ENCODE results near the gene FGFR1OP2. TPM values are rescaled to one million over a fixed set of nuclear protein-coding genes. Genes with fewer than 3 reads are reported as not detected.
"Not testable (repeated sequence)": the region's sequence is repeated elsewhere in the genome, so short reads cannot be mapped to it uniquely, and the experiment has no call there.

The FGFR1OP2 gene
- 67.3 and 79.3 TPM in 2 replicates for total RNA-seq (2014; rRNA removed; shearing (Covaris generic))
- 46.4 and 49.1 TPM in 2 replicates for polyA plus RNA-seq (2015; cell fraction: cytosol; rRNA removed)
- polyA plus RNA-seq (2015; cell fraction: nucleus; rRNA removed): 34.9 and 53.5 TPM in 2 replicates

DNA sequence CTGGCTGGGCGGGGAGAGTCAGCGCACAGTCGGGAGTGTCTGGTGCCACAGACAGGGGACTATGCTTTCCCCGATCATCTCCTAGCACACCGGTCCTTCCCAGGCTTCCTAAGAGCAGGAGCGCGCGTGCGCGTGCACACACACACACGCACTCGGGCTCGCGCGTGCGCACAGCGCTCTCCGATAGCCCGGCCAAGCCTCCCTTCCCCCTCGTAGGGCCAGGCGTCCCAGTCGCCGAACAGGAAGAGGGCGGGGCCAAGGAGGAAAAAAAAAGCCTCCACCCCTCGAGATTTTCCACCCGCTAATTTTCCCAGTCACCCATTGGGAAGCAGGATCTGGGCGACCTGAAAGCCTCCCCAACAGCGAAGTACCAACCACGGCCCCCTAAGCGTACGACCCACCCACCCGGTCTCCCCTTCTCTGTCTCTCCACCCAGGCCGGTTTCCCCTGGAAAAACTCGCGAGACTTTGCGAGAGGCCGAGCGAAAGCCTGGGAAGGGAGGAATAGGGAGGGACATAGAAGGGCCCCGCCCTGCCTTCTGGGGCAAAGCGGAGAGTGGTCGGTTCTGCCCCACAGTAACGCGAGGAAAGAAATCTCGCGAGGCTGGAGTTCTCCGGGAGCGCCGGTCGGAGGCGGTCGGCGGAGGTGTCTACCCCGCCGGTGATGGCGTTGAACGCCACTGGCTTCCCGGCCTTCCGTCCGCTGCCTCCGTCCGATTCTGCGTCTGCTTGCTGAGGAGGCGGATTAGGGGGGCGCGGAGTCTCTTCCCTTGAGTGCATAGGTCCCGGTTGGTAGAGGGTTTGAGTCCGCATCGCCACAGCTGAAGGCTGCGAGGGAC lies at the start of gene FGFR1OP2, which contains the start of gene INTS13:
TSS of gene FGFR1OP2 (plus strand) at position 608 of the 838 bp plus-strand sequence. CDS start 15,689 bp downstream, outside the sequence.
TSS of gene INTS13 (minus strand) at position 119 of the 838 bp plus-strand sequence. CDS start 1,178 bp downstream, outside the sequence.
- peak; percentile 99 for DNase-seq (ENCODE audit: low read depth, low spot score)

DNA sequence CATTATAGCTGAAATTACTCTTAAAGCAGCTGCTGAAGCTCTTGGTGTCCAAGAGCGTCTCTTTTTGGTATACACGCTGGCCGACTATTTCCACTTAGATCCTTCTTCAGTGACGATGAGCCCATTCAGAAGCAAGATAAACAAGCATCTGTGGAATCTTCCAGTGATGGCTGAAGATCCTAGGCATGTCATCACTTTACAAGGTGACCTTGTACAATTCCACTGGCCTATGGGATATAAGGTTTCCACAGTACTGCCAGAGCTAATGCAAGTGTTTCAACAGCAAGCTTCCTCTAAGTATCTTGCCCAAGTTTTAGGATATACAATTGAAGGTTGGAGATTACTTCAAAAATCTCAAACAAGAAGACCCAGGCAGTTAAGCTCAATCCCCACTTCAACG lies 47.5 kb upstream of the FGFR1OP2 start:
- DNase-seq (ENCODE audit: low read depth, low spot score): no peak
- in situ Hi-C loops (cut with HindIII; ENCODE audit: low pct_unique_long_range_greater_than_20kb, low sequenced_read_pairs): no loop called here

More for the DNA sequence above, at the start of gene FGFR1OP2, which contains the start of gene INTS13:
- in situ Hi-C loops (cut with HindIII; ENCODE audit: low pct_unique_long_range_greater_than_20kb, low sequenced_read_pairs): no loop called here

DNA sequence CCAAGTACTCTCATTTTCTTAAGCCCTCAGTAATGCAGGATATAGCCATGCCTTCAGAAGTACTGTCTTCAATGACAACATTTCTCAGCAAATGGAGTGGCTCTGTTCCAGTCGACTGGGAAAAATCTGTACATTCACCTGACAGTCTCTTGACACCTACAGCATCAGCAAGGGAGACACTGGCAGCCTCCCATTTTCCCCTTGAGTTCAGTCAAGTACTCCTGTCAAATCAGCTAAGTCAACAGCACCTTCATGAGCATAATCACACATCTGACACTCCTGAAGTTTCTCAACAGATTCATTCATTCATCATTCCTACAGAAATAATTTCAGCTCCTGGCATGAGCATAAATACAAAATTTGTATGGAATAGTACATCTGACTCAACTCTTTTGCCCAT lies 46.6 kb upstream of the FGFR1OP2 start:
- in situ Hi-C loops (cut with HindIII; ENCODE audit: low pct_unique_long_range_greater_than_20kb, low sequenced_read_pairs): no loop called here
- no peak for DNase-seq (ENCODE audit: low read depth, low spot score)

DNA sequence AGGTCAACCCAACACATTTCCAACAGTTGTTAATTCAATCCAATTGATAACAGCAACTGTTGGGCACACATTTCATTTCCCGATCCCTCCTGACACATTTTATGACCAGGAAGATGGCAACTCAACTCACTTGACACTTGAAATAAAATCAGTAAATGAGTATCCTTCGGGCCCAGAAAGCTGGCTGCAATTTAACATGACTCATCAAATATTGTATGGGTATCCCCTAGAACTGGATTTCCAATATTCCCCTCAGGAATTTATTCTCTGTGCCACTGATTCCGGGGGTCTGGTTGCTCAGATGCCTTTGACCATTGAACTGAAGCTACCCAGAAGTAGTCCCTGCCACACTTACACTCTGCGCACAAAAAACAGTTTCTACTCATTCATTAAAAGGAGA lies 42.6 kb upstream of the FGFR1OP2 start:
- in situ Hi-C loops (cut with HindIII; ENCODE audit: low pct_unique_long_range_greater_than_20kb, low sequenced_read_pairs): no loop called here
- DNase-seq (ENCODE audit: low read depth, low spot score): no peak

DNA sequence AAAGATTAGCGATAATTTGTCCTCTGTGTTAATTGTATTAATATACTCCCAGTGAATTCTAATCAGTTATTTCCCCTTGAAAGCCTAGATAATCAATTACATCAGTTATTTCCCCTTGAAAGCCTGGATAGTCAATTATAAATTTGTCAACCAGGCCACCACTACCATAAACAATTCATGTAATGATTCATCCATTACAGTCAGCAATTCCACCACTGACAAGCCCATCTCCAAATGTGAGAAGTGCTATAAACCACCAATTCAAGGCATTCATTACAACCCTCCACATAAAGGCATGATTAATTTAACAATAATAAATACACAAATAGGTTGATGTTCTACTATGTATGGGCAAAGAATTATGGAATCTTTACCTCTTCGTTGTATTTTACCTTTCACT lies 41.4 kb upstream of the FGFR1OP2 start:
- in situ Hi-C loops (cut with HindIII; ENCODE audit: low pct_unique_long_range_greater_than_20kb, low sequenced_read_pairs): no loop called here
- DNase-seq (ENCODE audit: low read depth, low spot score): no peak

DNA sequence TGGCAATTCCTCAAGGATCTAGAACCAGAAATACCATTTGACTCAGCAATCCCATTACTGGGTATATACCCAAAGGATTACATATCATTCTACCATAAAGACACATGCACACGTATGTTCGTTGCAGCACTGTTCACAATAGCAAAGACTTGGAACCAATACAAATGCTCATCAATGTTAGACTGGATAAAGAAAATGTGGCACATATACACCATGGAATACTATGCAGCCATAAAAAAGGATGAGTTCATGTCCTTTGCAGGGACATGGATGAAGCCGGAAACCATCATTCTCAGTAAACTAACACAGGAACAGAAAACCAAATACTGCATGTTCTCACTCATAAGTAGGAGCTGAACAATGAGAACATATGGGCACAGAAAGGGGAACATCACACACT lies 34.9 kb upstream of the FGFR1OP2 start:
- DNase-seq (ENCODE audit: low read depth, low spot score); in situ Hi-C loops (cut with HindIII; ENCODE audit: low pct_unique_long_range_greater_than_20kb, low sequenced_read_pairs): not testable (repeated sequence)

DNA sequence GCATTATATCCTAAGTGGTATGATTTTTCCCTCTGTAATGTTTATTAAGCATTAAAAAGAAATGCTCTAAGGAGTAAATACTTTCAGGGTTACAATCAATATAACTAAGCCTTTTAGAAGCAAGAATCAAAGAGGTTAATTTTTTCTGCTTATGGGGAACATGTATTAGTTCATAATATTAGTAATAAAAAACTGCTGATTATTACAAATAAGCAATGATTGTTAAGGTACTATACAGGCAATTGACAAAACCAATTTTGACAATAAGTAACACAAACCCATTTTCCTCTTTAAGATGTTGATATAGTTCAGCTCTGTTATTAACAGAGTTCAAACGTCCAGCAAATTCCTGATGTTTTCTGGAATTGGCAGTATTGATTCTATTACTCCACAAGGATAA lies 32.2 kb upstream of the FGFR1OP2 start:
- DNase-seq (ENCODE audit: low read depth, low spot score): no peak
- in situ Hi-C loops (cut with HindIII; ENCODE audit: low pct_unique_long_range_greater_than_20kb, low sequenced_read_pairs): no loop called here

DNA sequence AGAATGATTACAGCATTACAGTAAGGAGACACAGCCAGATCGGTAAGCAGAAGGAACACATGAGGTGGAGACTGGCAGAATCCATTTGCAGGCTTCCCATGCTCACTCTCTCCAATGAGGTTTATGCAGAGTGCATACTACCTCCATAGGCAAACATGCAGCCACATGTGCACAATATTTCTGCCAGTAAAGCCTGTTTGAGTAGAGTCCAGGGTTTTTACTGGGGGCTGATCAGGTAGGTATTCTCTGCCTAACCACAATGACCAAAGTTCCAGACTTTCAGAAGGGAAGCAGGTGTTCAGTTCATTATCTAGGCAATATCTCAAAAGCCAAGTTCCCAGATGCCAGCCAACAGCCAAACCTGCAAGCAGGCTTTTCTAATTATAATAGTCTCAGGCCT lies 31.6 kb upstream of the FGFR1OP2 start:
- in situ Hi-C loops (cut with HindIII; ENCODE audit: low pct_unique_long_range_greater_than_20kb, low sequenced_read_pairs): no loop called here
- DNase-seq (ENCODE audit: low read depth, low spot score): no peak

DNA sequence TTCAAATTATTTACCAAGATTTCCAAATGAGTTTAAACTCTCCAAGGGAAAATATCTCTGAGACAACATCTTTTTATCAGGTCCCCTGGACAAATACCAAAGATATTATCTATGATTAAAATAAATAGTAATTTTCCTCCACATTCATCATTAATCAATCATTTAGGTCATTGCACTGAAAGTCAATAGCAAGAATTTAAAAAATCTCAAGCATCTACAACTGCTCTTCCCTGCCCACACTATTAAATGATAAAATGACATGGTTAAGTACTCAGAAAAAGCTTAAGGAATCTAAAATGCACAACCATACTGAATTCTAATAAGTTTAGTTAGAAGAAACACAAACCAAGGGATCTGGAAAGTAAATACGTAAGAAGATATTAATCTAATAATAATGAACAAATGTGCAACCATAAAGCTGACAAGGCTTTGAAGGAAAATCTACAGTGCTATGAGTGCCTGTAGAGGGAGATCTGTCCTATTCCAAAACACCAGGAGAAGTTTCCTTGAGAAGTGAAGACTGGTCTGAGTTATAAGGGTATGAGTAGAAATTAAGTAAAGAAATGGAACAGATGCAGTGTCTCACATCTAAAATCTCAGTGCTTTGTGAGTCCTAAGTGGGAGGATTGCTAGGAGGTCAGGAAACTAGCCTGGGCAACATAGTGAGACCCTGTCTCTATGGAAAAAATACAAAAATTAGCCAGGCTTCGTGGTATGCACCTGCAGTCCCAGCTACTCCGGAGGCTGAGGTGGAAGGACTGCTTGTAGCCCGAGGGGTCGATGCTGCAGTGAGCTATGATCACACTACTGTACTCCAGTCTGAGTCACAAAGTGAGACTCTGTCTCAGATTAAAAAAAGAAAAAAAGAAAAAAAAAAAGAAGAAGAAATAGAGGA lies 19.7 kb upstream of the FGFR1OP2 start:
- no peak for DNase-seq (ENCODE audit: low read depth, low spot score)
- in situ Hi-C loops (cut with HindIII; ENCODE audit: low pct_unique_long_range_greater_than_20kb, low sequenced_read_pairs): no loop called here

DNA sequence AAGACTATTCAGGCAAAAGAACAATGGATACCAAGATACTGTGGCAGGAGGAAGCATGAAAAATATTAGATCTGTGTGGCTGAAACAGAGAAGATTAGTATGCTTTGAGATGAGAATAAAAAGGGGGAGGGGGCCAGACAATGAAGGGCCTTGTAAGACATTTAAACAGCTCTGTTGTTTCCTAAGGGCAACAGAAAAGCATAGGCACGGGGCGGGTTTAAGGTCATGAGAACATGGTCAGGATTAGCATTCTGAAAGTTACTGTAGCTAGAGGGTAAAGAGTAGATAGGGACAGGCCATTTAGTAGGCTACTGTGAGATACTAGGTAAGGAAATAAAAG lies 19.1 kb upstream of the FGFR1OP2 start:
- in situ Hi-C loops (cut with HindIII; ENCODE audit: low pct_unique_long_range_greater_than_20kb, low sequenced_read_pairs): no loop called here
- DNase-seq (ENCODE audit: low read depth, low spot score): peak; percentile 99

DNA sequence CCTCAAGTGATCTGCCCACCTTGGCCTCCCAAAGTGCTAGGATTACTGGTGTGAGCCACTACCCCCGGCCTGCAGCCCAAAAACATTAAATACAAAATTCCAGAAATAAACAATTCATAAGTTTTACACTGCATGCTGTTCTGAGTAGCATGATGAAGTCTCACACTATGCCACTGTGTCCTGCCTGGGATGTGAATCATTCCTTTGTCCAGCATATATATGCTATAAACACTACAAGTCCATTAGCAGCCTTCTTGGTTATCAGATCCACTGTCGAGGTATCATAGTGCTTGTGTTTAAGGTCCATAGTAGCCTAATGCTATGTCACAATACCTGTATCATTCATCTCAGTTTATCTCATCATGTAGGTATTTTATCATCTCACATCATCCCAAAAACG lies 16.4 kb upstream of the FGFR1OP2 start:
- in situ Hi-C loops (cut with HindIII; ENCODE audit: low pct_unique_long_range_greater_than_20kb, low sequenced_read_pairs): no loop called here

DNA sequence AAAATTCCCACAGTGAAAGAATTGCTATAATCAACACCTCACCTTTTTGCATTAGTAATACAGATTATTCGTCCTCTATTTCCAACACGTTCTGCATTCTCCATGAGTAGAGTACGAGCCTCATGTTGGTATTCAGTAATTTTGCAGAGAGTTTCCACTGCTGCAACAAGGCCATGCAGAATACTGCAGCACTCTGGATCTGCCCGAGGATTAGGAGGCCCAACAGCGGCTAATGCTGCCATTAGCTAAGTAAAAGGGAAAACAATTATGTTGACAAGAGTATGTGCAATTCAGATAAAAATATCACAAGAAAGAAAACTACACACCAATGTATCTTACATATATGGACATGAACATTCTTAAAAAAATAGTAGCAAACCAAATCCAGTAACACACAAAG lies 9.6 kb upstream of the FGFR1OP2 start:
- in situ Hi-C loops (cut with HindIII; ENCODE audit: low pct_unique_long_range_greater_than_20kb, low sequenced_read_pairs): no loop called here
- DNase-seq (ENCODE audit: low read depth, low spot score): no peak

More for the DNA sequence above, 16.4 kb upstream of the FGFR1OP2 start:
- peak; percentile 31 for DNase-seq (ENCODE audit: low read depth, low spot score)

DNA sequence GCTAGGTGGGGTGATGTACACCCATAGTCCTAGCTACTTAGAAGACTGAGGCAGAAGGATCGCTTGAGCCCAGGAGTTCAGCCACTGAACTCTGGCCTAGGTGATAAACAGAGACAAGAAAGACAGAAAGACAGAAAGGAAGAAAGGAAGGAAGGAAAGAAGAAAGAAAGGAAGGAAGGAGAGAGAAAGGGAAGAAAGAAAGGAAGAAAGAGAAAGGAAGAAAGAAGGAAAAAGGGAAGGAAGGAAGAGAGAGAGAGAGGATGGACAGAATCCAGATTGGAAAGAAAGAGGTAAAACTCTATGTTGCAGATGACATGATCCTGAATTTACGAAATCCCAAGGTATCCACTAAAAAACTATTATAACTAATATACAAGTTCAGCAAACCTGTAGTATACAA lies 8.7 kb upstream of the FGFR1OP2 start:
- DNase-seq (ENCODE audit: low read depth, low spot score): no peak
- in situ Hi-C loops (cut with HindIII; ENCODE audit: low pct_unique_long_range_greater_than_20kb, low sequenced_read_pairs): no loop called here

DNA sequence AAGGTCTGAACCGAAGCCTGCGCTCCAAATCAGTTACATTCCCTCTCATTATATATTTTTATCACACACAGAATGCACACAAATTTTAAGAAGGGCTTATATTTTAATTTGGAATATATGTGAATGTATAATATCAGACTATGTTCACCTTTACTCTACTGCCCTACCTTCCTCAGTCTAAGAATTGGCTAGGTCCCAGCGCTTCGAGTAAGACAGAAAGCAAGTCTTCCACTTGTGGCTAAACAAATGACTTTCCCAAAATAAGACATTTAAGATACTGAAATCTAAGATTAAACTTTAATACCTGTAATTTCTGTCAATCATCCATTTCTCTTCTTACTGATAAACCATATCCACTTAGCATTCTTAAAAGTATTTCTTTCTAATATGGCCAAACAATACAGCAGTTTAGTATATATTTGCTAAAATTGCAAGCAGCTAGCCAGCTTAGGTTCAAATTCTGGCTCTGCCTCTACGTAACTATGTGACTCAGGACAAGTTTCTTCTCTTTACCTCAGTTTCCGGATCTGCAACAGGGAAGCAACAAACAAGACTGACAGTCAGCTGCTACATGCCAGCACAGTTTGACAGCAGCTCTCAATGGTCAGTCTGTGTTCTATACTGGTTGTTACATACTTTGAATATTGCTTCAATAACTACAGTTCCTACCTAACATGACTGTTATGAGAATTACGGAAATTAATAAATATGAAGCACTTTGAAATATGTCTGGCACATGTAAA lies 2.5 kb upstream of the FGFR1OP2 start:
- in situ Hi-C loops (cut with HindIII; ENCODE audit: low pct_unique_long_range_greater_than_20kb, low sequenced_read_pairs): no loop called here
- peak; percentile 31 for DNase-seq (ENCODE audit: low read depth, low spot score)

DNA sequence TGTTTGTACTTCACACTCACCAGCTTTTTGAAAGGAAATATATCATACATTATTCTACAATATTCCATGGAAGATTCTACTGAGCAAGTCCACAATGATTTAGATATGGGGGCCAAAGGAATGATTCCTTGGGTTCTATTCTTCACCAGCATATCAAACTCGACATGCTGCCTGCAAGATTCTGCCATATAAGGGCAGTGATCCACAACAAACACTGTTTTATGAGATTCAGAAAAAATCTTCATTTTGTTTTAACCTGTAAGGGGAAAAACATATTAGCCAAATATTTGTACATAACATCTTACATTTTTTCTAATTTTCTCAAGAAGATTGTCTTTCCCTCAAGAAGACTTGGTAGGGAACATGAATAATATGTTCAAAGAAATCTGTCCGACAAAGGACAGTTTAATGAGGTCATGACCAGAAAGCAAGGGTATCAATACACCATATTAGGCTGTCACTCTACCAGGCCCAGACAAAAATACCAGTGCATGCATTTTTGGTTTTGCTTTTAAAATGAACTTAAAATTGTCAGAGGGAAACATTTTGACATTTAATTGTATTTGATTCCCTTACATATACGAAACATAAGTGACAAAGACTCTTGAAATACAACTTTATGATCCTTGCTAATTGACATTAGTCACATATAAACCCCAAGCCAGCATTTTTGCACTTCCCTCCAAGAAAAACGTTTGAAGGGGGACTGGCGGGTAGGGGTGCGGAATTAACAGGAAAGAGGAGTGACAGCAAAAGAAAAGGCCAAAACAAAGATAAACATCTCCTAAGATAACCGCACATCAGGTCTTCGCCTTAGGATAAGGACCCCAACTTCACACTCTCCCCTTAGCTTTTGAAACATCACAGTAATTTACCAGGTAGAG lies 1.5 kb upstream of the FGFR1OP2 start:
- in situ Hi-C loops (cut with HindIII; ENCODE audit: low pct_unique_long_range_greater_than_20kb, low sequenced_read_pairs): no loop called here
- no peak for DNase-seq (ENCODE audit: low read depth, low spot score)

DNA sequence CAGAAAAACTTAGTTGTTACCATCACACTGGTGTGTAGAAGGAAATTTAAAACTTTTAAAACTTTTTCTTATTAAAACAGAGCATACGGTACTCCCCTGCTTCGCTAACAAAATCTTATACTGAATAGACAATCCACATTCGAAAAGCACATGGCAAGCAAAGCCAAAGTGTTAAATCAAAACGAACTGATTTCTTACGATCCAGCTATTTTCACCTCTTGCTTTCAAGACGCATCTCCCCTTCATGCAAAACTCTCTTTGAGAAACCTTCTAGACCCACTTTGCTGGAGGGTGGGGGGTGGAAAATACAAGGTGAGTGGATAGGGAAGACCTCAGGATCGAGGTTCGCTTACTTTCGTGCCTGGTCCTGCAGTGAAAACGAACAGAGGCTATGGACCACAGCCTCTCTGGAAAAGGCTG lies 817 bp upstream of the FGFR1OP2 start:
- in situ Hi-C loops (cut with HindIII; ENCODE audit: low pct_unique_long_range_greater_than_20kb, low sequenced_read_pairs): no loop called here
- no peak for DNase-seq (ENCODE audit: low read depth, low spot score)

DNA sequence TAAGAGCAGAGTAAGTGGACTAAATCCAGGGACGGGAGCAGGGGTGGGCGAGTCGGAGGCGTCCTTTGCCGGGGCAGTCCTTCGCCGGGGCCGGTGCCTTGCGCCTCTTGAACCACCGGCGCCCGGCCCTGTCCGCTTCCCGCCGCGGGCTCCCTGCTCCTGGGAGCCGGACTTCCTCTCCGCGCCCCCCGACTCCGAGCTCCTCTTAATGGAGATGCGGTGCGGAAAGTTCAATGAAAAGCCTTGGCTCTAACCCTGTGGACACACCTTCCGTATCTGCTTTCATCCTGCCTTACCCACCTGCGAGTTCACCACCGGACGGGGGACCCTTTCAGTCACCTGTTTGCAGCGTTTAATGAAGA lies 412 bp downstream of the FGFR1OP2 start:
- in situ Hi-C loops (cut with HindIII; ENCODE audit: low pct_unique_long_range_greater_than_20kb, low sequenced_read_pairs): no loop called here
- no peak for DNase-seq (ENCODE audit: low read depth, low spot score)
